H1 (cell line): ENCODE data around the gene EID1. TPM values are rescaled to one million over a fixed set of nuclear protein-coding genes. Genes with fewer than 3 reads are reported as not detected.
"Not testable (repeated sequence)": the region's sequence is repeated elsewhere in the genome, so short reads cannot be mapped to it uniquely, and the experiment has no call there.

ENCODE experiments used
- CTCF ChIA-PET: fragments of 300-600 bp; sonication (Branson Sonifier 250); formaldehyde crosslinking; loops from one replicate; lab custom pipeline; 2021; ENCODE audit not compliant: partially characterized antibody; lab: Charles Lee
- POLR2A ChIA-PET: fragments of 300-600 bp; sonication (Branson Sonifier 250); formaldehyde crosslinking; loops from one replicate; lab custom pipeline; 2021; ENCODE audit warnings: inconsistent platforms; ENCODE audit not compliant: partially characterized antibody; lab: Charles Lee
- DNase-seq, 2 experiments: peaks; one replicate each; pipeline versions ENCODE4 v3.0.0 to v3.0.0-alpha.2; 2010 to 2022; ENCODE audit warnings: low spot score in 2 of 2, low read depth in 1 of 2, mixed read lengths in 1 of 2
- FAIRE-seq: peaks from 2 replicates; lab custom pipeline; 2011; peaks lifted over from hg19 to GRCh38; lab: Jason Lieb, UNC
- H2AFZ ChIP-seq: 2 replicates; pipeline ENCODE4 v1.8.1; 2012; ENCODE audit warnings: low read length, inconsistent platforms
- H2AK5ac ChIP-seq: 2 replicates; pipeline ENCODE4 v1.6.1; 2013; ENCODE audit warnings: low read depth, low read length
- H2BK120ac ChIP-seq: replicated peaks from 2 replicates; pipeline ENCODE3; 2013; ENCODE audit warnings: low read depth, low read length, inconsistent platforms
- H2BK12ac ChIP-seq: 2 replicates; pipeline ENCODE4 v1.6.1; 2013; ENCODE audit warnings: low read depth, low read length
- H2BK15ac ChIP-seq: 2 replicates; pipeline ENCODE4 v1.6.1; 2013; ENCODE audit warnings: low read length
- H2BK20ac ChIP-seq: 2 replicates; pipeline ENCODE4 v1.6.1; 2013; ENCODE audit warnings: low read length
- H2BK5ac ChIP-seq: 2 replicates; pipeline ENCODE4 v1.6.1; 2013; ENCODE audit warnings: low read depth, low read length
- H3K14ac ChIP-seq: 2 replicates; pipeline ENCODE4 v1.6.1; 2013; ENCODE audit warnings: inconsistent platforms; ENCODE audit not compliant: insufficient read length
- H3K18ac ChIP-seq: 2 replicates; pipeline ENCODE4 v1.6.1; 2013; ENCODE audit warnings: low read length; ENCODE audit errors: extremely low read depth
- H3K23ac ChIP-seq: 2 replicates; pipeline ENCODE4 v1.6.1; 2013; ENCODE audit warnings: inconsistent platforms; ENCODE audit not compliant: insufficient read length
- H3K23me2 ChIP-seq: 2 replicates; pipeline ENCODE4 v1.6.1; 2013; ENCODE audit warnings: low read depth, low read length
- H3K27ac ChIP-seq: 2 replicates; pipeline ENCODE4 v1.6.1; 2011; ENCODE audit warnings: low read depth, low read length, inconsistent platforms
- H3K27me3 ChIP-seq, 4 experiments: replicated peaks in 1 of 4; 1 replicate in 1 of 4; 2 replicates in 3 of 4; pipeline versions ENCODE4 v1.6.1 to v1.8.1; 2011 to 2013; ENCODE audit warnings: low read length in 3 of 4, mild to moderate bottlenecking in 3 of 4, inconsistent platforms in 2 of 4, mixed read lengths in 2 of 4, moderate library complexity in 1 of 4; ENCODE audit not compliant: control insufficient read depth in 3 of 4, insufficient read depth in 3 of 4; ENCODE audit errors: extremely low read depth in 1 of 4
- H3K36me3 ChIP-seq, 4 experiments: 2 replicates each; pipeline versions ENCODE4 v1.6.1 to v1.8.1; 2011 to 2013; ENCODE audit warnings: mild to moderate bottlenecking in 4 of 4, low read length in 3 of 4, moderate library complexity in 2 of 4, control low read depth in 1 of 4, inconsistent platforms in 1 of 4; ENCODE audit not compliant: insufficient read depth in 4 of 4, control insufficient read depth in 2 of 4
- H3K4ac ChIP-seq: replicated peaks from 2 replicates; pipeline ENCODE3; 2013; ENCODE audit warnings: low read length, low read depth, mixed read lengths, inconsistent platforms; ENCODE audit not compliant: insufficient read length
- H3K4me1 ChIP-seq, 4 experiments: replicated peaks in 1 of 4; 1 replicate in 1 of 4; 2 replicates in 3 of 4; pipeline versions ENCODE4 v1.6.1 to v1.8.1; 2011 to 2013; ENCODE audit warnings: low read length in 3 of 4, inconsistent platforms in 2 of 4, mixed read lengths in 1 of 4; ENCODE audit not compliant: insufficient read depth in 4 of 4, control insufficient read depth in 3 of 4
- H3K4me2 ChIP-seq, 2 experiments: 2 replicates each; pipeline versions ENCODE4 v1.6.1 to v1.8.1; 2011 to 2013; ENCODE audit warnings: low read depth in 2 of 2, low read length in 2 of 2, control low read depth in 1 of 2, inconsistent platforms in 1 of 2, mild to moderate bottlenecking in 1 of 2; ENCODE audit not compliant: insufficient read depth in 1 of 2
- H3K4me3 ChIP-seq, 4 experiments: fragments of 200-600, 300-600 bp in 1 of 4; sonication (generic), shearing (Covaris generic), sonication (Bioruptor Twin) in 1 of 4; 2 replicates each; pipeline versions ENCODE4 v1.5.1 to v1.8.1; 2011 to 2016; ENCODE audit warnings: low read length in 4 of 4, low read depth in 3 of 4, control low read depth in 2 of 4, inconsistent platforms in 2 of 4, mild to moderate bottlenecking in 2 of 4, mixed read lengths in 1 of 4, moderate library complexity in 1 of 4; ENCODE audit not compliant: insufficient read depth in 2 of 4; ENCODE audit errors: extremely low read depth in 1 of 4
- H3K56ac ChIP-seq: replicated peaks from 2 replicates; pipeline ENCODE3; 2013; ENCODE audit warnings: low read depth, mild to moderate bottlenecking, mixed read lengths, low read length, inconsistent platforms; ENCODE audit not compliant: insufficient read length
- H3K79me1 ChIP-seq: 2 replicates; pipeline ENCODE4 v1.6.1; 2013; ENCODE audit warnings: low read depth, low read length, control low read depth
- H3K79me2 ChIP-seq, 2 experiments: 2 replicates each; pipeline versions ENCODE4 v1.6.1 to v1.8.1; 2012 to 2013; ENCODE audit warnings: low read length in 2 of 2, mild to moderate bottlenecking in 2 of 2, inconsistent platforms in 1 of 2; ENCODE audit not compliant: insufficient read depth in 2 of 2, control insufficient read depth in 1 of 2
- H3K9ac ChIP-seq, 4 experiments: replicated peaks in 1 of 4; 1 replicate in 1 of 4; 2 replicates in 3 of 4; pipeline versions ENCODE4 v1.6.1 to v1.8.1; 2011 to 2013; ENCODE audit warnings: low read depth in 3 of 4, low read length in 3 of 4, control low read depth in 2 of 4, mild to moderate bottlenecking in 2 of 4, moderate library complexity in 2 of 4, inconsistent platforms in 1 of 4; ENCODE audit errors: extremely low read depth in 1 of 4
- H3K9me3 ChIP-seq, 2 experiments: 2 replicates each; pipeline versions ENCODE4 v1.6.1 to v1.8.1; 2012 to 2013; ENCODE audit warnings: mild to moderate bottlenecking in 2 of 2, moderate library complexity in 2 of 2, control low read depth in 1 of 2, inconsistent platforms in 1 of 2, low read depth in 1 of 2, low read length in 1 of 2, mixed read lengths in 1 of 2; ENCODE audit not compliant: insufficient read depth in 2 of 2
- H4K20me1 ChIP-seq, 2 experiments: replicated peaks in 1 of 2; 2 replicates each; pipeline versions ENCODE3 to v1.8.1; 2011 to 2013; ENCODE audit warnings: inconsistent platforms in 2 of 2, low read length in 2 of 2, mild to moderate bottlenecking in 1 of 2; ENCODE audit not compliant: insufficient read depth in 2 of 2, control insufficient read depth in 1 of 2
- H4K5ac ChIP-seq: 2 replicates; pipeline ENCODE4 v1.6.1; 2013; ENCODE audit warnings: low read length, low read depth, mixed read lengths, inconsistent platforms; ENCODE audit not compliant: insufficient read length
- H4K8ac ChIP-seq: 2 replicates; pipeline ENCODE4 v1.8.0; 2013; ENCODE audit warnings: mild to moderate bottlenecking, moderate library complexity, low read length, inconsistent platforms; ENCODE audit not compliant: insufficient read depth; ENCODE audit errors: extremely low read depth
- H4K91ac ChIP-seq: replicated peaks from 2 replicates; pipeline ENCODE3; 2013; ENCODE audit warnings: low read length, mixed read lengths, inconsistent platforms; ENCODE audit not compliant: insufficient read length
- CTBP2 ChIP-seq: IDR thresholded peaks from 2 replicates; pipeline ENCODE4 v1.7.0; 2011; ENCODE audit warnings: borderline replicate concordance, mild to moderate bottlenecking, moderate library complexity, mixed read lengths, low read length; ENCODE audit not compliant: insufficient read depth, insufficient read length
- EGR1 ChIP-seq: IDR thresholded peaks from 2 replicates; pipeline ENCODE4 v1.6.1; 2011; ENCODE audit warnings: low read depth, low read length, borderline replicate concordance
- EZH2 ChIP-seq: fragments of 200-600 bp; sonication (generic); IDR thresholded peaks from 2 replicates; pipeline ENCODE4 v1.7.1; 2012; ENCODE audit warnings: low read depth, mild to moderate bottlenecking, moderate library complexity, low read length, inconsistent platforms; ENCODE audit not compliant: severe bottlenecking
- FOSL1 ChIP-seq: IDR thresholded peaks from 2 replicates; pipeline ENCODE4 v1.6.1; 2011; ENCODE audit warnings: mild to moderate bottlenecking, low read depth, low read length, moderate library complexity; ENCODE audit not compliant: insufficient read depth
- GABPA ChIP-seq: IDR thresholded peaks from 2 replicates; pipeline ENCODE4 v1.6.1; 2011; ENCODE audit warnings: mild to moderate bottlenecking, low read length, moderate library complexity, borderline replicate concordance; ENCODE audit not compliant: insufficient read depth
- NANOG ChIP-seq: IDR thresholded peaks from 2 replicates; pipeline ENCODE4 v1.6.1; 2011; ENCODE audit warnings: low read length, low read depth, mild to moderate bottlenecking, inconsistent platforms; ENCODE audit not compliant: insufficient read depth, poor library complexity, severe bottlenecking
- POU5F1 ChIP-seq: IDR thresholded peaks from 2 replicates; pipeline ENCODE4 v1.6.1; 2011; ENCODE audit warnings: low read depth, mild to moderate bottlenecking, low read length, moderate library complexity
- RNF2 ChIP-seq: fragments of 200-900, 300-1000 bp; sonication (generic); IDR thresholded peaks from 2 replicates; pipeline ENCODE4 v1.7.1; 2016; ENCODE audit warnings: borderline replicate concordance, low read depth, mild to moderate bottlenecking, antibody characterized with exemption, low read length; ENCODE audit not compliant: poor library complexity, severe bottlenecking; ENCODE audit errors: missing control alignments
- SP1 ChIP-seq: IDR thresholded peaks from 2 replicates; pipeline ENCODE4 v1.6.1; 2011; ENCODE audit warnings: low read depth, low read length
- SP4 ChIP-seq: IDR thresholded peaks from 2 replicates; pipeline ENCODE4 v1.6.1; 2012; ENCODE audit warnings: low read length, inconsistent platforms
- TAF1 ChIP-seq: IDR thresholded peaks from 2 replicates; pipeline ENCODE4 v1.6.1; 2011; ENCODE audit warnings: mild to moderate bottlenecking, low read depth, low read length
- TBP ChIP-seq: IDR thresholded peaks from 2 replicates; pipeline ENCODE4 v1.6.1; 2011; ENCODE audit warnings: low read depth, low read length, improper control_type of control experiment
- WGBS, 2 experiments: shearing (Covaris generic) in 1 of 2; methylation state at CpG; one replicate each; pipeline versions ENCODE4 v1.1.6 to v1.1.7; 2013 to 2015; ENCODE audit warnings: low lambda C conversion rate in 2 of 2, mixed read lengths in 2 of 2, inconsistent platforms in 1 of 2, low coverage in 1 of 2, missing lambda C conversion rate in 1 of 2; ENCODE audit not compliant: insufficient replicate concordance in 2 of 2, insufficient coverage in 1 of 2, insufficient read length in 1 of 2; ENCODE audit errors: extremely low coverage in 1 of 2, missing lambda C conversion rate in 1 of 2; 5-methylcytosine and 5-hydroxymethylcytosine counted together
- polyA plus RNA-seq, 7 experiments: library from polyadenylated mRNA; depleted of rRNA in 3 of 7; stranded (reverse) in 5 of 7; unstranded in 2 of 7; fragments of >200 nt in 5 of 7; fragments of 200-250 nt in 2 of 7; gene quantifications; 1 replicate in 5 of 7; 2 replicates in 1 of 7; 4 replicates in 1 of 7; pipeline versions ENCODE4 v1.2.1 to v1.2.3, GENCODE V29; 2011 to 2013; ENCODE audit warnings: missing spikeins in 2 of 7, mixed read lengths in 2 of 7
- total RNA-seq: library from RNA; stranded (reverse); fragmentation: NEBNext Ultra II Directional; extraction: Animal tissue kit (Norgen Biotek cat#: 25700); gene quantifications from 2 replicates; pipeline ENCODE4 v1.2.1, GENCODE V29; 2021

The EID1 gene
- total and polyA plus RNA-seq, 2 of the 8 experiments (the other 6 are each of a cell fraction or from before 2014, with no cell fraction given) = 101 to 110 TPM

GRCh38 chr15:48851956-48852355 is 26.0 kb upstream of the EID1 start (continued):
- TF ChIP-seq EZH2 = no peak
- TF ChIP-seq TBP = no peak
- no peak for TF ChIP-seq POU5F1
- no peak for TF ChIP-seq RNF2
- TF ChIP-seq TAF1 = no peak
- TF ChIP-seq NANOG = no peak
- TF ChIP-seq SP1 = no peak
- no peak for TF ChIP-seq SP4
- TF ChIP-seq GABPA = no peak
- TF ChIP-seq CTBP2 = no peak
- no peak for TF ChIP-seq FOSL1
- TF ChIP-seq EGR1 = no peak
- TF ChIP-seq, all 59 proteins: peak for 0

- H2BK12ac ChIP-seq, H3K4me2 ChIP-seq, H2AK5ac ChIP-seq, H3K18ac ChIP-seq, H3K4ac ChIP-seq, H2BK15ac ChIP-seq, H4K91ac ChIP-seq, H3K23ac ChIP-seq, H3K23me2 ChIP-seq, H2BK20ac ChIP-seq, DNase-seq, H3K4me3 ChIP-seq, H3K79me2 ChIP-seq, H3K79me1 ChIP-seq, POLR2A ChIA-PET, H3K56ac ChIP-seq, H4K20me1 ChIP-seq, H3K27ac ChIP-seq, H3K36me3 ChIP-seq, H3K27me3 ChIP-seq, CTCF ChIA-PET, H4K8ac ChIP-seq, H3K9ac ChIP-seq, H4K5ac ChIP-seq, H3K14ac ChIP-seq, H3K9me3 ChIP-seq, H2BK120ac ChIP-seq, H2BK5ac ChIP-seq, H2AFZ ChIP-seq, FAIRE-seq: not testable (repeated sequence)
- peaks cover 0 to 13% (median 8%) of the 10 kb centered on the region in 4 experiments; a peak in 4 of 7 replicates for H3K4me1 ChIP-seq
- 89% methylated on average over 3 of the region's 3 CpGs; no CpG with 5 or more reads in 1 of the 2 experiments for WGBS, 2 experiments
These were observed 23.5 kb upstream of the EID1 start for GRCh38 chr15:48854434-48854833.
